ENCODE data around the gene CHIC2. TPM values are rescaled to one million over a fixed set of nuclear protein-coding genes. Genes with fewer than 3 reads are reported as not detected.

Gene CHIC2
- total RNA-seq, 1 donor from 2014 or later = 12.8 TPM

DNA sequence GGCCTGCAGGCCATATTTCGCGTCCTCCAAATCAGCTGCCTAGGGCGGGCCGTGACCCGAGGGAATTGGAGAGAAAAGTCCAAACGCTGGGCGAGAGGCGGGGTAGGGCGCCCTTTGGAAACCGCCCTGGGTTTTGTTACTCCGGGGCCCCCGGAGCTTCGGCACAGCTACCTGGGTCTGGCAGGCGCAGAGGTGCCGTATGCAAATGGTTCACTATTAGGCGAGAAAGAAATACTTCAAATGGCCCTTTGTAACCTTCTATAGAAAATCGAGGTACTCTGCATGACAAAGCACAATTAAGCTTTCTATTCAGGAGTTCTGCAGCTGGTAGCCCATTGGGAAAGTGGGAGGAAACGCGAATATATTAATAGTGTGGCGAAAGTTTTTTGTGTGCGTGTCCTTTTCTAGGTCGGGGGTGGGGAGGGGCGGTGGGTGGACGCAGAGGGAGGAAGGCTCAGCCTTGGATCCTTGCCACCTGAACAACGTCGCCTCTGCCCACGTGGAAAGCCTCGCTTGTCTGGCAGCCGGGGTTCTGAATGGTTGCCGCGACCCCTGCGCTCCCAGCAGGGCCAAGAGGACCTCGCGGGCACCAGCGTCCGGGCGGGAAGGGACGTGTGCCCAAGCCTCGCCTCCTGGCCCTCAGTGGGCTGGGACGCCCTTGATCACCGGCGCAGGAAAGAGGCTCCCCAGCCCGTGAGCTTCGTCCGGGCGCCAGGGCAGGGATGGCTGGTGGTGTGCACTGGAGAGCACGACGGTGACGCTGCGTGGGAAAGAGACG is 45.0 kb upstream of the CHIC2 start:
- H3K36me3 Mint-ChIP-seq = no peaks in the 10 kb centered on the region
- no peaks in the 10 kb centered on the region for H3K79me2 ChIP-seq (ENCODE audit: low read depth)
- H3K27me3 Mint-ChIP-seq (ENCODE audit: insufficient read depth, low read depth) = peaks cover 61% of the 10 kb centered on the region
- H3K36me3 ChIP-seq = no peaks in the 10 kb centered on the region
- peaks cover 32% of the 10 kb centered on the region for H3K4me1 Mint-ChIP-seq
- H3K4me3 ChIP-seq = peak overlapping the region; percentile 42
- no peak overlapping the region for H3K9ac ChIP-seq
- H2AFZ ChIP-seq (replicated peaks) = no peak overlapping the region
- H3F3A ChIP-seq (ENCODE audit: low read depth) = peaks cover 52% of the 10 kb centered on the region
- TF ChIP-seq EZH2 (IDR thresholded peaks at IDR 0.05) (peak; percentile 18), EZH2phosphoT487 (IDR thresholded peaks at IDR 0.05) (no peak)
- H3K27me3 ChIP-seq = peaks cover 88% of the 10 kb centered on the region
- peak overlapping the region; percentile 69 for H3K4me3 Mint-ChIP-seq
- H3K27ac ChIP-seq = no peak overlapping the region
- no peaks in the 10 kb centered on the region for H3K9me3 ChIP-seq (ENCODE audit: low read depth)
- H4K20me1 ChIP-seq (ENCODE audit: low read depth) = peaks cover 47% of the 10 kb centered on the region
- H3K4me2 ChIP-seq = peak overlapping the region; percentile 88
- no peaks in the 10 kb centered on the region for H3K9me3 Mint-ChIP-seq
- DNase-seq (ENCODE audit: low spot score) = peak; percentile 63
- H3K4me1 ChIP-seq = peaks cover 52% of the 10 kb centered on the region
- no peak overlapping the region for H3K27ac Mint-ChIP-seq

DNA sequence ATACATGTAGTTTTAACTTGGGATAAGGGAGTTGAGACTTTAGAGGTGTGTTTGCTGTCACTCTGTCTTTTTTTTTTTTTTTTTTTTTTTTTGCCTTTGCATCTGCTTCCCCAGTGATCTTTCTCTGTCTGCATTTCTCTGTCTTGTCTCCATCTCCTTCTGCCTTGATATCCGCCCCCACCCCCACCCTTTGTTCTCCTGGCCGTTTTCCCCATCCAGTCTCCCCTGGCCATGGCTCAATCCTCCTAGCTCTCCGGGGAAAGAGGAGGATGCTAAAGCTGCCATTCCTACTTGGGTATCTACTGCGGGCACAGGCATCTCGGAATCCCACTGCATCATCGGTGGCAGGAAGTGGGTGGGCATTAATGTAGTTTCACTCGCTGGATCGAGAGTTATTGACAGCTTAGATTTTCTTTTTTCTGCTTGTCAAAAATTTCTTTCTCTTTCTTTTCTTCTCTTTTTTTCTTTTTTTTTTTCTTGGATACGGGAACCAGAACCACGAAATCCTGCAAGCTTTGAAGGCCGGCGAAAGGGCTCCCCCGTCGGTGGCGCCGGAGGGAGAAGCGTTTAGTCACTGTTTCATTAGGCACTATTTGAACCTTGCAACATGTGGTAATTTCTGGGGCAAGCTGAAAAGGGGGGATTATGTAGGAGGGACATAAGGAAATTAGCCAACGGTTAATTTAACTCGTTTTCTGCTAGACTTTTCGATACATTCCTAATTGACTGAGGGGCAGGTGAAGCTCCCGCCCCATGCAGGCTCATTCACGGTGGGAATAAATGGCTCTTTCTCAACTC is 43.7 kb upstream of the CHIC2 start:
- H3K27ac Mint-ChIP-seq = no peak overlapping the region
- peaks cover 73% of the 10 kb centered on the region for H3K27me3 Mint-ChIP-seq (ENCODE audit: insufficient read depth, low read depth)
- Histone ChIP-seq H2AFZ (replicated peaks) (no peak overlapping the region), H3K9me3 (ENCODE audit: low read depth) (no peaks in the 10 kb centered on the region), H3K79me2 (ENCODE audit: low read depth) (no peaks in the 10 kb centered on the region), H3K27ac (no peak overlapping the region), H3F3A (ENCODE audit: low read depth) (peaks cover 65% of the 10 kb centered on the region), H3K9ac (no peak overlapping the region), H4K20me1 (ENCODE audit: low read depth) (peaks cover 59% of the 10 kb centered on the region), H3K4me3 (peak overlapping the region; percentile 42), H3K4me1 (peaks cover 63% of the 10 kb centered on the region), H3K36me3 (no peaks in the 10 kb centered on the region), H3K4me2 (peak overlapping the region; percentile 88), H3K27me3 (peaks cover 100% of the 10 kb centered on the region)
- peaks cover 39% of the 10 kb centered on the region for H3K4me1 Mint-ChIP-seq
- H3K9me3 Mint-ChIP-seq = no peaks in the 10 kb centered on the region
- H3K36me3 Mint-ChIP-seq = no peaks in the 10 kb centered on the region
- DNase-seq (ENCODE audit: low spot score) = peak; percentile 75
- H3K4me3 Mint-ChIP-seq = peak overlapping the region; percentile 69
- TF ChIP-seq EZH2phosphoT487 (IDR thresholded peaks at IDR 0.05) (peak; percentile 51), EZH2 (IDR thresholded peaks at IDR 0.05) (no peak)
- TF ChIP-seq, protein P1, sequence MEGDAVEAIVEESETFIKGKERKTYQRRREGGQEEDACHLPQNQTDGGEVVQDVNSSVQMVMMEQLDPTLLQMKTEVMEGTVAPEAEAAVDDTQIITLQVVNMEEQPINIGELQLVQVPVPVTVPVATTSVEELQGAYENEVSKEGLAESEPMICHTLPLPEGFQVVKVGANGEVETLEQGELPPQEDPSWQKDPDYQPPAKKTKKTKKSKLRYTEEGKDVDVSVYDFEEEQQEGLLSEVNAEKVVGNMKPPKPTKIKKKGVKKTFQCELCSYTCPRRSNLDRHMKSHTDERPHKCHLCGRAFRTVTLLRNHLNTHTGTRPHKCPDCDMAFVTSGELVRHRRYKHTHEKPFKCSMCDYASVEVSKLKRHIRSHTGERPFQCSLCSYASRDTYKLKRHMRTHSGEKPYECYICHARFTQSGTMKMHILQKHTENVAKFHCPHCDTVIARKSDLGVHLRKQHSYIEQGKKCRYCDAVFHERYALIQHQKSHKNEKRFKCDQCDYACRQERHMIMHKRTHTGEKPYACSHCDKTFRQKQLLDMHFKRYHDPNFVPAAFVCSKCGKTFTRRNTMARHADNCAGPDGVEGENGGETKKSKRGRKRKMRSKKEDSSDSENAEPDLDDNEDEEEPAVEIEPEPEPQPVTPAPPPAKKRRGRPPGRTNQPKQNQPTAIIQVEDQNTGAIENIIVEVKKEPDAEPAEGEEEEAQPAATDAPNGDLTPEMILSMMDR (IDR thresholded peaks at IDR 0.05) = peak; percentile 40

DNA sequence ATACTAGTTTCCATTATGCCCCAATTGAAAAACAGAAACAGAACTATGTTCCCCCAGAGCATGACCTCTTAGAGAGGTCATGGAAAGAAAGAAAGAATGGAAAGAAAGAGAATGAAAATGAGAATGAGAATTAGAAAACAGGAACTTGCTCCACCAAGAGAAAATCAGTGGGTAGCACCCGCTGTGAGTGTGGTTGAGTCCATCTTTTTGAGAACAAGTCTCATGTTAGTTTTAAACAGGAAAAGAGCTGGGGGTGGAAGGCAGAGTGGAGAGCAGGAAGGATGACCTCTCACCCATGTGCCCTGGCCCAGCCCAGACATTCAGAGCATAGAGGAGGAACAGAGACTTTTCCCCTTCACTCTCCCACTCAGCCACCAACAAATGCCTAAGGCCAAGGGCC is 40.5 kb upstream of the CHIC2 start:
- no peak overlapping the region for H3K27ac ChIP-seq
- Mint-ChIP-seq H3K27me3 (ENCODE audit: insufficient read depth, low read depth) (peaks cover 88% of the 10 kb centered on the region), H3K9me3 (no peaks in the 10 kb centered on the region)

More for the DNA sequence above, 40.5 kb upstream of the CHIC2 start:
- Histone ChIP-seq H2AFZ (replicated peaks) (no peak overlapping the region), H3K27me3 (peaks cover 100% of the 10 kb centered on the region), H3K4me3 (no peak overlapping the region), H3K79me2 (ENCODE audit: low read depth) (no peaks in the 10 kb centered on the region), H3K4me2 (peak overlapping the region; percentile 88), H4K20me1 (ENCODE audit: low read depth) (peaks cover 92% of the 10 kb centered on the region), H3K36me3 (no peaks in the 10 kb centered on the region), H3K4me1 (peaks cover 81% of the 10 kb centered on the region), H3F3A (ENCODE audit: low read depth) (peaks cover 63% of the 10 kb centered on the region), H3K9ac (no peak overlapping the region), H3K9me3 (ENCODE audit: low read depth) (no peaks in the 10 kb centered on the region)
- no peak for DNase-seq (ENCODE audit: low spot score)
- TF ChIP-seq, protein P1 (IDR thresholded peaks at IDR 0.05) = no peak
- TF ChIP-seq EZH2phosphoT487 (IDR thresholded peaks at IDR 0.05) (no peak), EZH2 (IDR thresholded peaks at IDR 0.05) (no peak)
- Mint-ChIP-seq H3K4me1 (peaks cover 45% of the 10 kb centered on the region), H3K27ac (no peak overlapping the region), H3K36me3 (no peaks in the 10 kb centered on the region), H3K4me3 (no peak overlapping the region)
